RWPE2 (cell line): ENCODE data around the gene SLC35A5.

Experiments
- ATAC-seq: fragments of 200-7000 bp; cut with Tn5 transposase; 3 replicates; pipeline ENCODE4 v1.9.1; 2021; ENCODE audit warnings: low read depth
- DNase-seq: peaks from one replicate; pipeline ENCODE4 v3.0.0-alpha.2; 2020; ENCODE audit warnings: low spot score
- H3K27ac ChIP-seq: fragments of 450-650 bp; 2 replicates; pipeline ENCODE4 v1.5.1; 2017; ENCODE audit warnings: mild to moderate bottlenecking; ENCODE audit not compliant: poor library complexity, severe bottlenecking
- H3K27me3 ChIP-seq: fragments of 250-450 bp; sonication (Bioruptor Pico); 2 replicates; pipeline ENCODE4 v1.5.1; 2021; ENCODE audit warnings: mild to moderate bottlenecking, moderate library complexity; ENCODE audit not compliant: insufficient read depth, poor library complexity, severe bottlenecking
- H3K36me3 ChIP-seq: fragments of 250-450 bp; sonication (Bioruptor Pico); 2 replicates; pipeline ENCODE4 v1.5.1; 2020; ENCODE audit warnings: low read depth, mild to moderate bottlenecking, moderate library complexity
- H3K4me1 ChIP-seq: fragments of 250-450 bp; sonication (Bioruptor Pico); 2 replicates; pipeline ENCODE4 v1.5.1; 2021; ENCODE audit warnings: mild to moderate bottlenecking, moderate library complexity; ENCODE audit not compliant: insufficient read depth, poor library complexity, severe bottlenecking
- H3K4me3 ChIP-seq: fragments of 250-450 bp; sonication (Bioruptor Pico); 2 replicates; pipeline ENCODE4 v1.5.1; 2021; ENCODE audit warnings: mild to moderate bottlenecking, moderate library complexity; ENCODE audit not compliant: severe bottlenecking
- H3K9me3 ChIP-seq: fragments of 250-450 bp; sonication (Bioruptor Pico); 2 replicates; pipeline ENCODE4 v1.5.1; 2021; ENCODE audit warnings: mild to moderate bottlenecking, moderate library complexity; ENCODE audit not compliant: severe bottlenecking
- CTCF ChIP-seq: fragments of 450-650 bp; IDR thresholded peaks from one replicate; pipeline ENCODE4 v1.5.1; 2017; ENCODE audit warnings: mild to moderate bottlenecking, moderate library complexity; ENCODE audit not compliant: poor library complexity, severe bottlenecking

SLC35A5 gene

GRCh38 chr3:112579697-112580096 lies 17.9 kb downstream of the SLC35A5 start:
- Histone ChIP-seq H3K4me1 (no peaks in the 10 kb centered on the region), H3K27ac (no peak overlapping the region), H3K27me3 (no peaks in the 10 kb centered on the region), H3K4me3 (no peak overlapping the region), H3K9me3 (no peaks in the 10 kb centered on the region), H3K36me3 (peaks cover 46% of the 10 kb centered on the region)
- no peak for TF ChIP-seq CTCF
- ATAC-seq (no peak), DNase-seq (no peak)

- Histone ChIP-seq H3K4me1 (no peaks in the 10 kb centered on the region), H3K4me3 (no peak overlapping the region), H3K9me3 (no peaks in the 10 kb centered on the region), H3K27me3 (no peaks in the 10 kb centered on the region), H3K36me3 (peaks cover 45% of the 10 kb centered on the region), H3K27ac (no peak overlapping the region)
- DNase-seq (no peak), ATAC-seq (peak; percentile 40; the same call in 1 of the 3 replicates)
- TF ChIP-seq CTCF: peak; percentile 88
These were observed 20.5 kb downstream of the SLC35A5 start for GRCh38 chr3:112582244-112582874.

- no peak for TF ChIP-seq CTCF
- DNase-seq: no peak
- Histone ChIP-seq H3K4me3 (no peak overlapping the region), H3K4me1 (no peaks in the 10 kb centered on the region), H3K9me3 (no peaks in the 10 kb centered on the region), H3K36me3 (peaks cover 45% of the 10 kb centered on the region), H3K27ac (no peak overlapping the region), H3K27me3 (no peaks in the 10 kb centered on the region)
- ATAC-seq: no peak
These were observed 21.3 kb downstream of the SLC35A5 start for GRCh38 chr3:112583105-112583504.

- ATAC-seq (no peak), DNase-seq (no peak)
- Histone ChIP-seq H3K9me3 (no peaks in the 10 kb centered on the region), H3K36me3 (peaks cover 37% of the 10 kb centered on the region), H3K4me1 (no peaks in the 10 kb centered on the region), H3K27me3 (no peaks in the 10 kb centered on the region), H3K27ac (no peak overlapping the region), H3K4me3 (no peak overlapping the region)
- no peak for TF ChIP-seq CTCF
These were observed 23.9 kb downstream of the SLC35A5 start for GRCh38 chr3:112585782-112586181.

GRCh38 chr3:112587336-112587735 lies 25.5 kb downstream of the SLC35A5 start:
- H3K27ac ChIP-seq: no peak overlapping the region
- ATAC-seq (no peak), DNase-seq (no peak)
- H3K27me3 ChIP-seq: no peaks in the 10 kb centered on the region
- peaks cover 29% of the 10 kb centered on the region for H3K36me3 ChIP-seq
- H3K4me1 ChIP-seq: no peaks in the 10 kb centered on the region
- no peak for TF ChIP-seq CTCF
- H3K4me3 ChIP-seq: no peak overlapping the region
- no peaks in the 10 kb centered on the region for H3K9me3 ChIP-seq
